HG02981 (cell line): ENCODE measurements around the gene C1GALT1.
A peak's percentile ranks its signal among the peaks of the same experiment; 100 is the strongest.
"Not testable (repeated sequence)": the region's sequence is repeated elsewhere in the genome, so short reads cannot be mapped to it uniquely, and the experiment has no call there.

Experiments used
- ATAC-seq: cut with Tn5 transposase; IDR thresholded peaks from one replicate; pipeline ENCODE4 v1.9.1; 2021; ENCODE audit warnings: mild to moderate bottlenecking, moderate library complexity; ENCODE audit not compliant: unreplicated experiment

The C1GALT1 gene

GRCh38 chr7:7199592-7199991 lies 17.2 kb downstream of the C1GALT1 start:
- not testable (repeated sequence) for ATAC-seq

GRCh38 chr7:7200255-7200654 lies 17.9 kb downstream of the C1GALT1 start:
- ATAC-seq, result not testable (repeated sequence)

DNA sequence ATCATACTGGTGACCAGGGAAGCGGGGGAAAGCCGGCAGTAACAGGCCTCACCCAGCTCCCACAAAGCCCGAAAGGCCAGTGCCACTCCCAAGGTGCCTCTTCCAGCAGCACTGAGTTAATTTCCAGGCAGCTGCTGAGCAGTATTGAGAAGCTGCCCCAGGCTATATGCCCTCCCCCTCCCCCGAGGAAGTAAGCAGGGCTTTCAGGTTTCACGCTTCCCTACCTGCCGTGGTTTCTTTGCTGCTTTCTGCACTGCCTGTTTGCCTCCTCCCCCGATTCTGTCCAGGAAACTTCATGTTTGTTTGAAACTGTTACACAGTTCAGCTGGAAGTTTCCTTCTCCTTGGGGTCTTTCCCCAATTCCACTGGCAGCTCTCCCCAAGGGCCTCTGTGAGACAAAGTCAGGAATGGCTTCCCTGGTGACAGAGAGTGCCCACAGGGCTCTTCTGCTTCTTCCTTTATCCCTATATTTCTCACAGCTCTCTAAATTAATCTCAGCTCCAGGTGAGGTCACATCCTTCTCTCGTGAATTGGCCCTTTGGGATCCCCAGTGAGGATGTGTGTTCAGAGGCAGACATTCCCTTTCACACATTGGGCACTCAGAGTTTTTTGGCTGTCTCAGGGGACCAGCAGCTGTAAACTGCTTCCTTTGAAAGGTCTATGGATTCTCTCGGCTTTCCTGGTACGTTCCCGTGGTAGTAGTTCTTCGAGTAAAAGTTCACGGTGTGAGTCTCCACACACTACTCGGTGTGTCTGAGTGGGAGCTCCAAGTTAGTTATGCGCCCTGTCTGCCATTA lies 19.4 kb downstream of the C1GALT1 start:
- ATAC-seq, result peak; percentile 98

DNA sequence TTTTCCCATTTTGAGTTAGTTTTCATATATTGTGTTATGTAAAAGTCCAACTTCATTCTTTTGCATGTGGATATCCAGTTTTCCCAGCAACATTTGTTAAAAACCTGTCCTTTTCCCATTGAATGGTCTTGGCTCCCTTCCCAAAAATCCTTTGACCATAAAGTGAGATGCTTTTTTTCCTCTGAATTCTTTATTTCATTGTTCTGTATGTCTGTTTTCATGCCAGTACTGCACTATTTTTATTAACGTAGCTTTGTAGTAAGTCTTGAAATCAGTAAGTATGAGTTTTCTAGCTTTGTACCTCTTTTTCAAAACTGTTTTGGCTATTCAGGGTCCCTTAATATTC lies 20.0 kb downstream of the C1GALT1 start:
- ATAC-seq, result no peak

DNA sequence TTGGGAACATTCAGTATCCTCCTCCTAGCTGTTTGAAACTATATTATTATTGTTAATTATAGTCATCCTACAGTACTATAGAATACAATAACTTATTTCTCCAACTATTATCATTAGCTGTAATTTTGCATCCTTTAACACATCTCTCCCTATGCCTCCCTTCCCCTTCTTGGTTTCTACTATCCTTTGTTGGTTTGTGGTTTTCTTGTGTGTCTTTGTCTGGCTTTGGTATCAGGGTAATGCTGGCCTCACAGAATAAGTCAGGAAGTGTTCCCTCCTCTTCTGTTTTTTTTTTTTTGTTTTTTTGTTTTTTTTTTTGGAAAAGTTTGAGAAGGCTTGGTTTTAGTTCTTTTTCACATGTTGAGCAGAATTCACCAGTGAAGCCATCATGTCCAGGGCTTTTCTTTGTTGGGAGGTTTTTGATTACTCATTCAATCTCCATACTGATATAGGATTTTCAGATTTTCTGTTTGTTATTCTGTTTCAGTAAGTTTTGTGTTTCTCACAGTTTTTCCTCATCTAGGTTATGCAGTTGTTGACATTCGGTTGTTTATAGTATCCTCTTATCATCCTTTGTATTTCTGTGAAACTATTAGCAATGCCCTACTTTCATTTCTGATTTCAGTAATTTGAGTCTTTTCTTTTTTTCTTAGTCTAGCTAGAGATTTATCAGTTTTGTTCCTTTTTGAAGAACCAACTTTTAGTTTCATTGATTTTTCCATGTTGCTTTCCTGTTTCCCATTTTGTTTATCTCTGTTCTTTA lies 21.6 kb downstream of the C1GALT1 start:
- ATAC-seq, result no peak

GRCh38 chr7:7207876-7208275 lies 25.5 kb downstream of the C1GALT1 start:
- ATAC-seq, result no peak

DNA sequence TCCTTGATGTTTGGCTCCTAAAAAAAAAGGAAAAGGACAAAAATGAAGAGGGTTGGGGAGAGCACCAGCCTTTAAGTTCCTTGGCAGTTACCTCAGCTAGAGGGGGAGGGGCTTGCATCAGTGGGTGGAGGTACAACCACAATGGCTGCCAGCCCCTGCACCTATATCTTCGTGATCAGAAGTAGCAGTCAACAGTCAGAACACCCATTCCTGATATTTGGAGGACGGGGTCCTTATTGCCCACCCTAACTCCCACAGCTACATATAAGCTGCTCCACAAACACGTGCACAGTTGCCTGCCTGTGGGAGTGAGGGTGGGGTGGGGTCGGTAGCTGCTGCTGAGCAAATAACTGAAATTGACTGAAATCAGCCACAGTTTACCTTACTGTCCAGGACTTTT lies 26.2 kb downstream of the C1GALT1 start:
- no peak for ATAC-seq

GRCh38 chr7:7209412-7210050 lies 27.2 kb downstream of the C1GALT1 start:
- no peak for ATAC-seq

- no peak for ATAC-seq
Observed at GRCh38 chr7:7210475-7211237, 28.3 kb downstream of the C1GALT1 start.

DNA sequence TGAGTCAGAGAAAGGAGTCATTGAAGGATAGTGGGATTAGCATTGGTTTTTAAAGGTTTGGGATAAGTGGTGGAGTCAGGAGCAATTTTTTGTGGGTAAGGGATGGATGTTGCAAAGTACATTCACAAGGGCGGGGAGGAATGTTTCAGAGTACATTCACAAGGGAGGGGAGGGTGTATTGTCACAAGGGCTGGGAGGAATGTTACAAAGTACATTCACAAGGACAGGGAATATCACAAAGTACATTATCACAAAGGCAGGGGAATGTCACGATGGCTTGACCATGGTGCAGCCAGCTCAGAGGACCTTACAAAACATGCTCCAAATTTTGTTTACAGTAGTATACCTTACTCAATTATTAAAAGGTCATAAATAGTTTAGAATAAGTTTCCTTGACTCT lies 30.3 kb downstream of the C1GALT1 start:
- ATAC-seq, result no peak

DNA sequence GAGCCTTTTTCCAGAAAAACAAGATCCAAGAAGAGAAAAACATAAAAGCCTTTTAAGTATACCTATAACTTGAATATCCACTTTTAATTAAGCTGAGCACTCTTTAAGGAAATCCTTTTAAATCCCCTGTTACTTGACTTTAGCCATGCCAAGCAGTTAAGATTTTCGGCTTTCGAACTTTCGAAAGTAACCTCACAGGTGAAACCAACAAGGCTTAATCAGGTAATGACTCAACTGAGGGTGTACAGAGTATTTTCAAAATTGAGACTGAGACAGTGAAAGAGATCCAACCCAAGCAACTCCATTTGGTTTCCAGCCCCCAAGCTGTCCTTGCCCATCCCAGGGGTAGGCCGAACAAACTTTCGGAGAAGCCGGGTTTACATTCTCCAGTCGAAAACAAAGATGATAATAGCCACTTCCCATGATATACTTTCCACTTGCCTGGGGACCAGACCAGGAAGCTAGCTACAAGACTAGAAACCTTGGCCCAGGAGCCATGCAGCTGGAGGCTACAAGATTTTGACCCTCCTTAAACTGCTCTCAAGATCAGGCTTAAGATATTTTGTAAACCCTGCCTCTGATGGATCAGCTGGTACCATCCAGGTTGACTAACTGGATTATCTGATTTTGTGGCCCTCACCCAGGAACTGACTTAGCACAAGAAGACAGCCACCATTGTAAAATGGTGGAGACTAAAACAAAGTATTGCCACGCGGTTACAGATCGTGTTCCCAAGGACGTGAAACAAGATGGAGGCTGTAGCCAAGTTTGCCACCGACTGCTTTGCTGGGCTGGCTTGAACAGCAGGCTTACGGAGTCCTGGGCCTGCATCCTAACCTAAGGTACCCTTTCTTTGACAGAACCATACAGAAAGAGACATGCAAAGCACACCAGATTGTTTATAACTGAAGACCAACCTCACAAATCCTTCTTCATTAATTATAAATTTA lies 32.3 kb downstream of the C1GALT1 start:
- no peak for ATAC-seq

GRCh38 chr7:7216279-7216678 lies 33.9 kb downstream of the C1GALT1 start:
- no peak for ATAC-seq

DNA sequence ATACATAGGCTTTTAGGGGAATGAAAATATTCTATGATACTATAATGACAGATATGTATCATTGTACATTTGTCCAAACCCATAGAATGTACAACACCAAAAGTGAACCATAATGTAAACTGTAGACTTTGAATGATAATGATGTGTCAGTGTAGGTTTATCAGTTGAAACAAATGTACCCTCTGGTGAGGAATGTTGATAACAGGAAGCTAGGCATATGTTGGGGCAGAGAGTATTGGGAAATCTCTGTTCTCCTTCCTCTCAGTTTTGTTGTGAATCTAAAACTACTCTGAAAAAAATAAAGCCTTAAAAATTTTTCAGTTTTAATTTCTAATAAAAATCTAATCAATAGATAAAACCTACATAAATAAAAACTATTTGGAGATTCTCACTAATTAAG lies 36.9 kb downstream of the C1GALT1 start:
- no peak for ATAC-seq

DNA sequence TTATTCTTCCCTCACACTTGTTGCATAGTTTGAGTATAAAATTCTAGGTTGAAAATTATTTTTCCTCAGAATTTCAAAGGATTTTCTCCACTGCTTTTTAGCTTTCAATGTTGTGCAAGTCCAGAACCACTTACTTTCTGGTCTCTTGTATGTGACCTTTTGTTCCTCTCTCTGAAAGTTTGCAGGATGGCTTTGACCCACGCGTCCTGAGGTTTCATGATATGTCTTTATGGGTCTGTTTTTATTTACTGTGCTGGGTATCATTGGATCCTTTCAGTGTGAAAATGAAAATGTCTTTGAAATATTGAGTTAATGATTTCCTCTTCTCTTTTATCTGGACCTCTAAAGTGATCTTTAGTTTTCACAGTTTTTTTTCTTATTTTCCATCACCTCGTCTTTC lies 38.5 kb downstream of the C1GALT1 start:
- ATAC-seq, result no peak

GRCh38 chr7:7221599-7222038 lies 39.3 kb downstream of the C1GALT1 start:
- no peak for ATAC-seq

DNA sequence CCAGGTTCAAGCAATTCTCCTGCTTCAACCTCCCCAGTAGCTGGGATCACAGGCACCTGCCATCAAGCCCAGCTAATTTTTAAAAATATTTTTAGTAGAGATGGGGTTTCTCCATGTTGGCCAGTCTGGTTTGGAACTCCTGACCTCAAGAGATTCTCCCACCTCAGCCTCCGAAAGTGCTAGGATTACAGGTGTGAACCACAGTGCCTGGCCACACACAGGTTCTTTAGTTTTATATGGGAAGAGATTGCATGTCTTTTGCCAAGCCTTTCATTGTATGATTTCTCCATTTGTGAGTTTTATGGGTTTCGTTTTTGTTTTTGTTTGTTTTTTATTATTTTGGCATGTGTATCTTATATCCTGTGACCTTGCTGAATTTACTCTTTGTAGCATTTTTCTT lies 40.9 kb downstream of the C1GALT1 start:
- ATAC-seq, result no peak

DNA sequence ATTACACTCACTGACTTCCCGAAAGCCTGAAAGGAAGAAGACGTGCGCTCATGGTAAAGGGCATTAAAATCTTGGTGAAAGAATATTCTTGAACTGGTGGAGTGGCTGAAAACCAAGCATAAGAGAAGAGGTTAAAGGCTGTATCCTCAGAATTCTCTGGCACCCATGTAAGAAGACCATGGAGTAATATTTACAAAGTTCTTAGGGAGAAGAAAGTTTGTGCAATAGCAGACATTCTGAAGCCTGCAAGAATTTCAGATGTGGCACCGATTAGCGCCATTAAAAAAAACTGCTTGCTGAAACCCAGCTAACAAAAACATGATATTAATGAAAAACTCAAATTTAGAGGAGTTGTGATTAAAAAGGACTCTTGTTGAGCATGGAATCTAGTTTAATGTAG lies 44.1 kb downstream of the C1GALT1 start:
- ATAC-seq, result no peak

GRCh38 chr7:7228472-7228871 lies 46.1 kb downstream of the C1GALT1 start:
- ATAC-seq, result no peak

- ATAC-seq, result no peak
Observed at GRCh38 chr7:7228967-7229366, 46.6 kb downstream of the C1GALT1 start.

DNA sequence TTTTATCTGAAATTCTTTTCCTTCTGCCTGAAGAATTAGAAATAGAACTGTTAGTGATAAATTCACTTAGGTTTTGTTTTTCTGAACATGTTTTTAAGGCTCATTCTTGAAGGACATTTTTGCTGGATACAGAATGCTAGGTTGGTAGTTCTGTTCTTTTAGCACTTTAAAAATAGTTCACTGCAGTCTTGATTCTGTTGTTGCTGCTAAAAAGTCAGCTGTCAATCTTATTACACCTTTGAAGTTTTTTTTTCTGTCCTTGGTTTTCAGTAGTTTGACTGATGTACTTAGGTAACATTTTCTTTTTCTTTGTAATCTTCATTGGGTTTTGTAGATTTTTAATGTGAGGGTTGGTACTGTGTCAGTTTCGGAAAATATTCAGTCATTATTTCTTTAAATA lies 48.7 kb downstream of the C1GALT1 start:
- no peak for ATAC-seq
